Superior temporal gyrus (tissue), 1 donor: ENCODE results near the gene HES6.
"Not testable (repeated sequence)": the region's sequence is repeated elsewhere in the genome, so short reads cannot be mapped to it uniquely, and the experiment has no call there.

ENCODE experiments used
- DNase-seq: peaks from one replicate; pipeline ENCODE4 v3.0.0-alpha.2; 2016; ENCODE audit errors: extremely low spot score

The HES6 gene

DNA sequence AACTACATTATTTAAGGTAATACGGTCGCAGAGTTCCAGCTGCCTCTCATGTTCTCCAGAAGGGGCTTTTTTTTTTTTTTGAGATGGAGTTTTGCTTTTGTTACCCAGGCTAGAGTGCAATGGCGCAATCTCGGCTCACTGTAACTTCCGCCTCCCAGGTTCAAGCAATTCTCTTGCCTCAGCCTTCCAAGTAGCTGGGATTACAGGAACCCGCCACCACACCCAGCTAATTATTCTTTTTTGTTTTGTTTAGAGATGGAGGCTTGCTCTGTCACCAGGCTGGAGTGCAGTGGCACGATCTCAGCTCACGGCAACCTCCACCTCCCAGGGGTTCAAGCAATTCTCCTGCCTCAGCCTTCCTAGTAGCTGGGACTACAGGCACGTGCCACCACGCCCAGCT lies 33.6 kb upstream of the HES6 start:
- DNase-seq, result not testable (repeated sequence)

DNA sequence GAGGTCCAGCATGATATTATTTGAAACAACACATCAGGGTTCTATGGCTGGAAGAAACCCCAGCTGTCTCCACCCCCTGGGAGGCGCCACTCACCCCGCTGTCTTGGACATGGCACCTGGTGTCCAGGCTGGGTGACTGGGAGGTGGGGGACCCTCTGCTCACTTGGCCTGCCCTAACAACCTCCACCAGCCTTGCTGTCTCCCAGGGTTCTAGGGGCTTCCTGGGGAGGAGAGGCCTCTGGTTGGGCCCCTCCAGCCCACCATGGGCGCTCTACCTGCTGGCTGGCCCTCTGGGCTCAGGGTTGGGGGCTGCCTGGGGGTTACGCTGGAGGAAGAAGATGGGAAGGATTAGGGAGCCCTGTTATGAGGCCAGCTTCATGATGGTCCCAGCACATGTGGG lies 32.3 kb upstream of the HES6 start:
- DNase-seq, result no peak

DNA sequence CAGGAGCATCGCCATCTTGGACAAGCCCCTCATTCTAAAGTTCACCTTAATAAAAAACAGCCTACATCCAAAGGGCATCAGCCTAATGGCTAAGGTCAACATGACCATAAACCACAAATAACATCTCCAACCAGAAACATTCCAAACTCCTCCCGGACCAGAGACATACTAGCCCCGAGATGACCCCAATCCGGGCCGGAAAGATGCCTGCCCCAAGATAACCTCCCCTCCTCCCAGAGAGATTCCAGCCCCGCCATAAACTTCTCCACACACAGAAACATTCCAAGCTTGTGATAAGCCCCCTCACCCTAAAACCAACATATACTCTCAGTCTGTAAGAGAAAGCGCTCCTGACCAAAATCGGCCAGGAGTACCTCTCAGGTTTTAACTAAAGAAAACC lies 31.8 kb upstream of the HES6 start:
- DNase-seq, result not testable (repeated sequence)

DNA sequence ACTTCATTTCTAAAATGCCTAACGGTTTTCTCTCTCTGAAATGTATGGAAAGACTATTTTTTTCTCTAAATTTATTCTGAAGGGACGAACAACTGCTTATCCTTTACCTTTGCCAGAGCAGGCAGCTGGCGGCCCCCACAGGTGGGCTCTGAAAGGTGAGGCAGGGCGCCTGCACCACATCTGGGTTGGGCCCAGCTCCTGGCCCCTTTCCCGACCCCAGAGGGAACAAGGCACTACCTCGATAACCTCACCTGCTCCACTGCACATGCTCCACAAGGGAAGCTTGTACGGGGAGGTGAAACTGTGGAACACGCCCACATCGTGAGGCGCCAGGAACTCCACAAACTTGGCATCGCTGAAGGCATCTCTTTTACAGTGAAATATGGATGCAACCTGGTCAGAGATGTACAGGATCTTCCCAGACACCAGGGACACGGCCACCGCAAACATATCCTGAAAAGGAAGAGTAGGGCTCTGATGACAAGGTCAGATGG lies 31.3 kb upstream of the HES6 start:
- no peak for DNase-seq

DNA sequence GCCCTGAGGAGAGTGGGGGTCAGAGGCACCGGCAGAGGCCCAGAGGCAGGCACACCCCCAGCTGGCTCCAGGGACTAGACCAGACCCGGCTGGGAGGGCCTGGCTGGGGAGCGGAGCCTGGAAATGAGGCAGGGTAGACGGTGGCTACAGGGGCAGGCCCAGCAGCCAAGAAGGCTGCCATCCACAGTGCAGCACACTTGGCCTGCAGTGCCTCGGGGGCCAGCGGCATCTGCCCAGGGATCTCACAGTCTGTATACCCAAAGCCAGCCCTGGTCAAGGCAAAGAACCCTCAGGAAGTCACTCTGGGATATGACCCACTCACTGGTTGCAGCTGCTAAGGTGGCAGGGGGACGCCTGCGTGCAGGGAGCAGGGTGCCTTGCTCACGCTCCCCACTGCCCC lies 30.8 kb upstream of the HES6 start:
- DNase-seq, result no peak

DNA sequence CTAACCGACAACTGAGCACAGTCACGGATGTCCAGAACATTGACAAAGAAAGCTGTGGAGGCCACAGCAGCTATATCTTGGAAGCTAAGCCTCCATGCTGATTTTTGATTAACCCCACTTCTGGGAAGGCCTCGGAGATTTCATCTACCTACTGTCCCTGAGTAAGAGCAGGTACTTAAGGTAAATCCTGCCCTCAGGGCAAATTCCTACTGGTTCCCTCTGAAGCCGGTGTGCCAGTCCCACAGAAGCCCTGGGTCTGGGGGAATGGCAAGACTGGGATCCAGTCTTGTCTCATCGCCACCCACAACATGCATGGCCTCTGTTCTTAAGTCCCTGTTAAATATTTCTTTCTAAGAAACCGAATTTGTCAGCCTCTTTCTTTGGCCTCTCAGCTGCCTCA lies 29.9 kb upstream of the HES6 start:
- DNase-seq, result no peak

DNA sequence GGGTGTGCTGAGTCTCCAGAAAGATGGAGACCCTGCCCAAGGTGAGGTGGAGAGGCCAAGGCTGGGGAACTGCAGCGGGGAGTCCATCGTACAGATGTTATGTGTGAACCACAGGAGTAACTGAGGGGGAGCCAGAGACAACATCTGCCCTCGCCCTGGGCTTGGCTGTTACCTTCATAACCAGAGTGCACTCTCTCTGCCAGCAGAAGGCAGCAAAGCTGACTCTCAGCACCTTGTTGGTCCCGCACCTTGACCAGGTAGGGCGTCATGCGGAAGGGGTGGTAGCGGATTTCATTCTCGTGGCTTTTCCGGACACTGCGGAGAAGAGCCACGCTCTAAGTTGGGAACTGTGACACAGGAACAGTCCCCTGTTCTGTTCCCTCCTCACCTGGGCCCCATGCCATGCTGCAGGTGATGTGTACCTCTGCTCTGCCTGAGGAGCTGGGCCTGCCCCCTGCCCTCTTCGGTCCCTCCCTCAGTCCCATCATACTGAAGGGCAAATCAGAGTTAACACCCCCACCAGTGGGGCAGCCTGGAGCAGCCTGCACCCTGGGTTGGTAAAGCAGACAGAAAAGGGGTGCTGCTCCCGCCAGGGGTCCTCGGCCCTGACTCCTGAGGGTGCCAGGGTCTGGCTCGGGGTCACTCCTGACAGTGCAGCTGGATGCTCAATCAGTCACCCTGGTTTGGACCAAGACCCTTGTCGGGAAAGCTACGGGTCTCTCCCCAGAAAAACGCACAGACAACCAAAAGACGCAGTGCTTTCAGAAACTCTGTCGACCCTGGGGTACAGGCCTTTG lies 28.2 kb upstream of the HES6 start:
- no peak for DNase-seq

DNA sequence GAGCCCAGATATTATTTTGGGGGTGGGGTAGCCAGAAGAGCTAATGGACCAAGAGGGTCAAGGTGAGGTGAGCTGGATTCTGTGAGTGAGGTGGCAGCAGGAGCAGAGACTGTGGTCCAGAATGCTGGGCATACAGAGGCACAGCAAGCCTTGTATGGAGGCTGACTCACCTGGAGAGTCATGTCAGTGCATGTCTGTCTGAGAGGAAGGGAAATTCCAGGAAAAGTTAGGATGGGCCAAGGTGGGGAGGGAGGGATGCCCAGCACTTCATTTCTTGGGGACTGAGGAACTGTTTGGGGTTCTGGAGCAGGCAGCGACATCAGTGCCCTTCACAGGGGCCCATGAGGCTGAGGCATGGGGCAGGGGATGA lies 27.5 kb upstream of the HES6 start:
- DNase-seq, result no peak

DNA sequence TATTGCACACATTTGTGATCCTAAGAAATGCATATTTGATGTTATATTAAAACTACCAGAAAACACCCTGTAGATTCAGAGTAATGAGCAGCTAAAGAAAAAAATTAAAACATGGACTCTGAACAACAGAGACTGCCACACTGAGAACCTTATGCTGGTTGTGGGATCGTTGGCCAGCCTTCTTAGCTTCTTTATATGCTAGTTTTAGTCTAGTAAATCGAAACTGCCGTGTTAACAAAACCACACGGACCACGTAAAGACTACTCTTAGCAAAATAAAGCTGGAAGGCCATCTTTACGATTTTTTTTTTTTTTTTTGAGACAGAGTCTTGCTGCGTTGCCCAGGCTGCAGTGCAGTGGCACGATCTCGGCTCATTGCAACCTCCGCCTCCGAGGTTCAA lies 25.8 kb upstream of the HES6 start:
- no peak for DNase-seq

DNA sequence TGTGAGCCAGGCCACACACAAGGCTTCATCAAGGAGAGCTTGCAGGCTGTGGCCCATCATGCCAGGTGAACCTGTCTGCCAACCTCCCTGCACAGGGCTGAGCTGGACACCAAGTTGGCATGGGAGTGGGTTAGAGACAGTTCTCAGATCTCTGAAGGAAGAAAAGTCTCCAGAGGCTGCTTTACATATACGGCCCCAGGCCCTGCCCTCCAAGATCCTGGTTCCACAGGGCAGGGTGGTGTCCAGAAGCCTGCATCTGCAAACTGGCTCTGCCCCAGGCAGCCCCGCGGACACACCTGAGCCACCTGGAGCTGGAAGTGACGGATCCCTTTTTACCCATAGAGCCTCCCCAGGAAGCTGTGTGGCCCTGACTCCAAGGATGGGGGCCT lies 24.2 kb upstream of the HES6 start:
- DNase-seq, result no peak

DNA sequence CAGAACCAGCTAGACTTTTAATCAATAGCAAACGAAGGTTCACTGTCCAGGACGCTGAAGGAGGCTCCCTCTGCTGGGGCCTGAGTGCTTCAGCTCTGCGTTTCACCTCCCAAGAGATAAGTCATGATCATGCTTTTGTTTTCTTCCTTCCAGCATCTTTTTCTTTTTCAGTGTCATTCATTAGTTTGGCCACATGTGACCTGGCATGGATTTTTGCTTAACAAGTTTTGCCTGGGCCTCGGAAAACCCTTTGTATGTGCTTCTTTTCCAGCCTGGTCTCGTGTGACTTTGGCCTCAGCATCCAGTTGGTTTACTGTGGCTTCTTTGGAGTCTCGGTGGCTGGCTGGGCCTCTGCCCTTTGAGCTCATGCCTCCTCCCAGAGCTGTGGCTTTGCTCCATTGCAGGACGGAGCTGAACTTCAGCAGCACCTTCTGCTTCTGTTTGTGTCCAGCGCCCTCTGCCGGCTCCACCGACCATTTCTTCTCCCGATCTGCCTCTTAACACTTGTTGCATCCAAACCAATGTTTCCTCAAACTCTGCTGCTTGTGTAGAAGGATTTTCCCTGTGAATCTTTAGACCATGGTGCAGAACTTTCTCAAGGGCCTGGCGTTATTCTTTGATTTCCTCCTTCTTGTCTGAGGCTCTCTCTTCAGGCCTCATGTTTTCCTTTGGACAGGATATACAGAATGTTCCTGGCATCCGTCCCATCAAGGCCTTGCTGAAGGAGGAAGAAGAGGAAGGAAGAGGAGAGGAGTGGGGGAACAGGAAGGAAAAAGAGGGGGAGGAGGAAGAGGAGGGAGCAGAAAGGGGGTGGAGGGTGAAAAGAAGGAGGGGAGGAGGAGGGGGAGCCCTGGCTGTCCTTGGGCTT lies 23.6 kb upstream of the HES6 start:
- DNase-seq, result peak; percentile 96

DNA sequence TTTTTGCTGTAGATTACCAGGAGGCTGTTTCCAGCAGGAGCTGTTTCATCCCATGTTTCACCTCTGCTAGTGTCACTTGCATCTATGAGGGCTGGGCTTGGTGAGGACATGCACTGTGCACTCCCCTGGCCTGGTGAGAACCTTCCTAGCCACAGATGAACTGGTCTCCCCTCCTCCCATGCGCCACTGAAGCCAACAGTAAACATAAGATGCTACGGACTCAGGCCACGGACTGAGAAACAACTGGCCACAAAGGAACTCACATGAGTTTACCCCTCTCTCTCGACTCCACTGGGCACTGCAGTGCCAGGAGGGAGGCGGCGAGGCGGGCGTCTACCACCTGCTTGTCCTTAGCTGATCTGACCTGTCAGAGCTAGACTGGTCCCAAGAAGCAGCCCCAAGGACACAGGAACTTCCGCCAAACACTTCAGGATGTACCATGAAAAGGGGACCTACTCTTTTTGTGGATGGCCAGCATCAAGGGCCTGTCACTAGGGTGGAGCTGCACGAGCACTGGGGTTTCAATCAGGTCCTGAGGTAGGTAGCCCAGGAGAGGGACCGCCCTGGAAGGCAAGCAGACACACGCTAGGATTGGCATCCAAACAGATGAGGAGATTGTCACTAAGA lies 22.8 kb upstream of the HES6 start:
- no peak for DNase-seq

DNA sequence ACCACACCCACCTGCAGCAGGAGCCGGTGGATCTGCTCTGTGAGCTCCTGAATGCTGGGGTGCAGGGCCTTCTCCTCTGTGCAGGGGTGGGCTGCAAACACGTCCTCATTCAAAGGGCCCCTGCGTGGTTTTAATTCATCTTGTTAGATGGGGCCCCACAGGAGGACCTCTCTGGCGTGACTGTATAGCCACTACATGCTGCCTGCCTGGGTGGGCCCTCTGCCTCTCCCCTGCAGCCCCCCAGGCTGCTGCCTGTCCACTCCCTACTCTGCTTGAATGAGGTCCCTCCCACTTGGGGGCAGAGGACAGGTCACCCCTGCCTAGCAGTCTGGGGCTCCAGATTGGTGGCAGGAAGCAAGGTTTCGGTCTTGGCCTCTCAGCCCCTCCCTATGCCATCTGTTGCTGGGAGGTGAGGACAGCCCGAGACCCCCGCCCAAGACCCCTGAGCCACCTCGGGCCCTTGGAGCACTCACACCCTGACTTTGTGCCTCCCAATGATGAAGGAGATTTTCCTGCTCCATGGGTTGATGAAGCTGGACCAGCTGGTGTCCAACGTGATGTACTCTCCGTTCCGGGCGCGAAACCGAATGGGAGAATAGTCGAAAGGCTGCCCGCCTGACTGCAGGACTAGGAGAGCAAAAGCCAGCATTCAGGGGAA lies 22.0 kb upstream of the HES6 start:
- no peak for DNase-seq

DNA sequence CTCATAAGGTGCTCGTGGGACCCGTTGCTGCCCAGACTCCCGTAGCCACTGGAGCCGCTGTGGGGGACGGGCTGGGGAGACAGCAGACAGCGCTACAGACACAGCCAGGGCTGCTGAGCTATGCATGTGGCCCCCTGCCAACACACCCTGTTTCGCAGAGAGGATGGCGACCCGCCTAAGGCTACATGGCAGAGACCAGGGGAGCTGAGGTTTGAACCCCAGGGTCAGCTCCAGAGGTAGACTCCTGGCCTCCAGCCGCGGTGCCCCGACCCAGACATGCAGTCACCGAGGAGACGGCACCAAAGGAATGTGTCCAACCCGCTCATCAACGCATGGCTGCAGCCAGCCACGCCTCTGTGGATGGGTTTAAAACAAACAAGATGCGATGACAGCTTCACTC lies 21.0 kb upstream of the HES6 start:
- no peak for DNase-seq

DNA sequence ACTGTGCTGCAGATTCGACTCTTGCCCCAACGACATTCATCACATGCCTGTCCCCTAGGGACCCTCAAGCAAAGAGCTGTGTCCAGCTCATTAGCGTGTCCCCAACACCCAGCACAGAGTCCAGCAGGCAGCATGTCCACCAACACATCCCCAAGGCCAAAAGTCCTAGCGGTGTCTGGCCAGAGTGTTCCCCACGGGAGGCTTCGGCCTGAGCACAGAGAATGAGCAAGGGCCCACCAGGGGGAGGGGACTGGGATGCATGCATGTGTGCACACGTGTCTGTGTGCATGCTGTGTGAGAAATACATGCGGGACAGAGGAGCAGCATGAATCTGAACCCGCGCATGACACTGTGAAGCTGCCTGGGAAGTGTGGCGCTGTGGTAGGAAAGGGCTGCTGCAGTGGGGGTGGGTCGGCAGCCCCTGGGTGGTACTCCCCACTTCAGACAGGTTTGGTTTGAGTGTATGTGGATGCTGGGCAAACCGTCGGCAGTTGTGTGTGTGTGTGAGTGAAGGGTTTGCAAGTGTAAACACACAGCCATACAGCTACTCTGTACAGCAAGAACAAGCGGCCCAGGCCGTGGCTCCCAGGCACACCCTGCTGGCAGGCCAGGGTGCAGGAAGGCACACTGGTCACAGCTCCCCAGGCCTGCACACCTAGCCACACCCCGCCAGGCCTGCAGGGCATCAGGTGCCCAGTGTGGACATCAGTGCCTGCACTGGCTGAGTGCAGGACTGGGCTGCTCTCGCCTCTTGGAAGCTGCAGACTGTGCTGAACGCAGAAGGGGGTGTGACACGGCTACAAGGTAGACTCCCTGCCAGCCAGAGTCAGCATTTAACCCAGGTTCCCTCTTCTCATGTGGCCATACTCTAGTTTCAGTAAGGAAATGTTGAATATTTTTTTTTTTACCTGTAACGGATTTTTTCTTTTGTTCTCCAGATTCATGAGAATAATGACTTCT lies 19.5 kb upstream of the HES6 start:
- DNase-seq, result no peak

DNA sequence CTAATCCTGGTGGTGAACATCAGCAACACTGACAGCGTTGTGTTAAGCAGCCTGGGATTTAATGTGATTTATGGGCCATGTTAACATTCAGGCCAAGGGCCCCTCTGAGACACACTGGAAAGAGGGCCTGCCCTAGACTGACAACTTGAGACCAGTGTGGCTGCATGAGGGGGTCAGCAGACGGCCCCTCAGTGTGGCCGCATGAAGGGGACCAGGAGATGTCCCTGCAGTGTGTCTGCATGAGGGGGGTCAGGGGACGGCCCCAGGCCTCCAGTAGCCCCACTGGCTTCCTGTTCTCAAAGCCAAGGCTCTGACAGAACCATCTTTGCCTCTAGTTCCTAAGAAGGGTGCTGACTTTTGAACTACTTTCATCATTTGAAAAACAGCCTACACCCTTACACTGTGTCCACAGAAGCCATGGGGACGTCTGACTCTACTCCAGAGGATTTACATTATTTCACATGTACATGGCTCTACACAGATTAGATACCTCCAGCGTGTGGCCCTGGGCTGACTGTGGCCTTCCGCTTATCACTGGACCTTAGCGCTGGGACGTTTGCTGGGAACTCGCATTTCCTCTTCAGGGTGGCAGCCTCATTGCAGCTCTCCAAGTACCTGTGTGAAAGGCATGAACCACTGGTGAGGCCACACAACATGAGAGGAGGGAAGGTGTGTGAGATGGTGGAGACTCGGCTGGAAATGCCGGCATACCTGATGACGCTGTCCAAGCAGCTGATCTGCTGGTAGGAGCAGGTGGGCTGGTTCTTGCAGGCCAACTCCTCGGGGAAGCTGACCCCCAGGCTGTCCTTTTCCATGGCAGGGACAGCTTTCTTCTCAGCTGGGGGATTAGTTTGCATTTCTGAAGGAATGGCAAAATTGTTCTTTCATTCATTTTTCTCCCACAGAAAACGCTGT lies 18.2 kb upstream of the HES6 start:
- DNase-seq, result no peak

DNA sequence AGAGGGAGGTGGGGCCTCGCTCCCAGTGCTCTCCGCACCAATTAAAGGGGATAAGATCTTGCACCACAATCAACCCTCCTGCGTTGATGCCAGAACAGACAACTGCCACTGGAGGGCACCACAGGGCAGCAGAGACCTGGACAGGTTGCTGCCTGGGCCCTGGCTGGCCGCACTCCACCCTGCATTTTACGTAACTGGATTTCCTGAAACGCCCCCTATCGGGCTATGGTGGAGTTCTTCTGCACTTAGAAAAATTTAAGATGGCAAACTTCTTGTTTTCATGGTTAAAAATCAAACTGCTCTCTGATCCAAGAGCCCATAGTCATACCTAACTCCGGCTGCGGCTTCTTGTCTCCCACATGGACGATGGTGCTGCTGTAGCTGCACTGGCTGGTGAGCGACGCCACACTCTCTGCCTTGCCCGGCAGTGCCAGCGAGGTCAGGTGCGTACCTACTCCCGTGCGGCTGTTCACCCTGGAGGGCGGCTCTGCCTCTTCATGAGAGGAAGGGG lies 16.8 kb upstream of the HES6 start:
- DNase-seq, result peak; percentile 46

DNA sequence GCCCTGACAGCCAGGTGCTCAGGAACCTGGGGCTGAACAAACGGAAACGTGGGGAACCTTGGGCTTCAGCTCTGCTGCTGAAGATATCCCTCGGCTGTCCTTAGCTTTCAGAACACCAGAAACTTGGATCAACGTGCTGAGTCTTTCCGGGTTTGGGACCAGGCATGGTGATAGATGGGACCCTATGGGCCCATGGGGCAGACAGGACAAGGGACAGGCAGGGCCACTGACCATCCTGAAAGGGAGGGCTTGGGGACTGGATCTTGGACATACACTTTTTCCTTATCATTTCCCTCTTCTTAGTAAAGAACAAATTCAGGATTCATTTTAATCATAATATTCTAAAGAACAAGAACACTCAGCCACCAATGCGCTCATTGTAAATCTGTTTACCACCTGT lies 16.3 kb upstream of the HES6 start:
- no peak for DNase-seq

DNA sequence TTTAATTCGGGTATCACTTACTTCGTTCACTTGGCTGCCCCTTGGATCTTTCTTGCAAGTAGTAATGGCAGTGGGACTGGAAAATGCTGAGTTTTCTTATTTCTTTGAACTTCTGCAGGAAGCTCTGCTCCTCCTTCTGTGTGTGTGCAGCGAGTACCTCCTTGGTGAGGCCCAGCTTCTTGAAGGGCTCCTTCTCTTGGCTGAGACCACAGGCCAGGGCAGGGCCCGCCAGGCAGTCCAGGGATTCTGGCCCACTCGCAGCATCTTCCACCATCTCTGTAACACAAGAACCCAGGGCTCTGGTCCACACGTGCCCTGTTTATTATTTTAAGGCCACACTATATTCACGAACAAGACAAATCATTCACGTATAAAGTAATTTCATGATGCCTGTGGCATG lies 15.8 kb upstream of the HES6 start:
- DNase-seq, result no peak

DNA sequence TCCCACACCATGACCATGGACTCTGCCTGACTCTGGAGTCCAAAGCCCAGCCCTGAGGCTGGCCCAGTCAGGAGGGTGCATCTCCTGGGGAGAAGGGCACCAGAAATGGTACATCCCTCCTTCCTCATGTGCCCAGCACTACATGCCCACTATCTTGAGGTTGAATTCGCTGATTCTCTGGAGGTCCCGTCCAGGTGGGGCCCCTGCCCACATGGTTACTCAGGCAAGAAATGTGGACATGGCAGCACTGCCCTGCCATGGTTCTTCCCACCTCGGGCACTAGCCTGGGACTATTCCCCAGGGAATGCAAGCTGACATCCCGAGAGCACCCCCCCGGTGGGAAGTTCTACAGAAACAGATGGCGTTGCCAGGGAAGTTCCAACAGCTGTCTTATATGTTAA lies 15.3 kb upstream of the HES6 start:
- no peak for DNase-seq
